GM12878 (cell line): ENCODE measurements around the gene PTK7.

Experiments
- BCL11A ChIP-seq: IDR thresholded peaks from 2 replicates; pipeline ENCODE4 v1.6.1; 2011; ENCODE audit warnings: low read depth, low read length
- CTCF ChIP-seq, 3 experiments: IDR thresholded peaks in 2 of 3; conservative IDR thresholded peaks in 1 of 3; 2 replicates each; pipeline ENCODE4 v1.5.1; 2011; ENCODE audit warnings: low read depth in 3 of 3, low read length in 3 of 3, mild to moderate bottlenecking in 3 of 3, control low read depth in 2 of 3, moderate library complexity in 2 of 3, inconsistent platforms in 1 of 3, mixed read lengths in 1 of 3; ENCODE audit not compliant: control insufficient read depth in 2 of 3, insufficient read depth in 1 of 3; ENCODE audit errors: extremely low read depth in 1 of 3
- FOS ChIP-seq: IDR thresholded peaks from 3 replicates; pipeline ENCODE4 v1.6.1; 2011; ENCODE audit warnings: borderline replicate concordance; ENCODE audit not compliant: insufficient read length; ENCODE audit errors: extremely low read depth
- MAX ChIP-seq: IDR thresholded peaks from 2 replicates; pipeline ENCODE4 v1.6.1; 2012; ENCODE audit warnings: low read depth, low read length, improper control_type of control experiment
- SMAD1 ChIP-seq: fragments of 450-650 bp; IDR thresholded peaks from 2 replicates; pipeline ENCODE4 v1.6.1; 2018; ENCODE audit warnings: mild to moderate bottlenecking, low read depth; ENCODE audit not compliant: partially characterized antibody
- SRF ChIP-seq, 2 experiments: IDR thresholded peaks; 2 replicates each; pipeline ENCODE4 v1.6.1; 2011; ENCODE audit warnings: low read depth in 2 of 2, low read length in 2 of 2, mild to moderate bottlenecking in 1 of 2, moderate library complexity in 1 of 2
- TCF7 ChIP-seq: IDR thresholded peaks from 2 replicates; pipeline ENCODE4 v1.6.1; 2014; ENCODE audit warnings: antibody characterized with exemption, borderline replicate concordance

GRCh38 chr6:43144879-43145278 is 68.8 kb downstream of the PTK7 start:
- no peak for TF ChIP-seq CTCF (IDR thresholded peaks at IDR 0.05 in 2 of 3, conservative IDR thresholded peaks at IDR 0.05 in 1 of 3; ENCODE audit: control insufficient read depth in 2 of 3, extremely low read depth in 1 of 3, insufficient read depth in 1 of 3, low read depth in 3 of 3, low read length in 3 of 3)
- no peak for TF ChIP-seq SRF (IDR thresholded peaks at IDR 0.05; ENCODE audit: low read depth in 2 of 2, low read length in 2 of 2)
- no peak for TF ChIP-seq MAX
- TF ChIP-seq BCL11A, result no peak
- TF ChIP-seq TCF7, result no peak
- no peak for TF ChIP-seq SMAD1
- TF ChIP-seq FOS, result no peak
